Measurements from ENCODE around the gene ATRIP. TPM values are rescaled to one million over a fixed set of nuclear protein-coding genes. Genes with fewer than 3 reads are reported as not detected.

ATRIP gene
- total RNA-seq, 1 donor from 2014 or later: 14.6 TPM

- Mint-ChIP-seq H3K27ac (no peak overlapping the region), H3K9me3 (no peaks in the 10 kb centered on the region), H3K4me3 (no peak overlapping the region), H3K4me1 (peaks cover 13% of the 10 kb centered on the region), H3K27me3 (no peaks in the 10 kb centered on the region), H3K36me3 (ENCODE audit: low read depth) (no peaks in the 10 kb centered on the region)
- intact Hi-C loops (cut with micrococcal nuclease): no loop called here
- ChIA-PET CTCF (interaction anchor here (2.0 to 2.7 kb wide), 2 partner anchors 75 to 111 kb away, joined by 4 to 11 read pairs; no protein-coding TSS in a partner anchor), POLR2A (interaction anchor here (0.7 kb wide), 2 partner anchors 54 to 94 kb away, joined by 5 to 6 read pairs; no protein-coding TSS in a partner anchor)
- no peak for TF ChIP-seq CTCF (IDR thresholded peaks at IDR 0.05)
- DNase-seq: no peak
- no peak for ATAC-seq (ENCODE audit: low read depth)
These were observed 65.0 kb downstream of the ATRIP start for GRCh38 chr3:48511551-48511950.

DNA sequence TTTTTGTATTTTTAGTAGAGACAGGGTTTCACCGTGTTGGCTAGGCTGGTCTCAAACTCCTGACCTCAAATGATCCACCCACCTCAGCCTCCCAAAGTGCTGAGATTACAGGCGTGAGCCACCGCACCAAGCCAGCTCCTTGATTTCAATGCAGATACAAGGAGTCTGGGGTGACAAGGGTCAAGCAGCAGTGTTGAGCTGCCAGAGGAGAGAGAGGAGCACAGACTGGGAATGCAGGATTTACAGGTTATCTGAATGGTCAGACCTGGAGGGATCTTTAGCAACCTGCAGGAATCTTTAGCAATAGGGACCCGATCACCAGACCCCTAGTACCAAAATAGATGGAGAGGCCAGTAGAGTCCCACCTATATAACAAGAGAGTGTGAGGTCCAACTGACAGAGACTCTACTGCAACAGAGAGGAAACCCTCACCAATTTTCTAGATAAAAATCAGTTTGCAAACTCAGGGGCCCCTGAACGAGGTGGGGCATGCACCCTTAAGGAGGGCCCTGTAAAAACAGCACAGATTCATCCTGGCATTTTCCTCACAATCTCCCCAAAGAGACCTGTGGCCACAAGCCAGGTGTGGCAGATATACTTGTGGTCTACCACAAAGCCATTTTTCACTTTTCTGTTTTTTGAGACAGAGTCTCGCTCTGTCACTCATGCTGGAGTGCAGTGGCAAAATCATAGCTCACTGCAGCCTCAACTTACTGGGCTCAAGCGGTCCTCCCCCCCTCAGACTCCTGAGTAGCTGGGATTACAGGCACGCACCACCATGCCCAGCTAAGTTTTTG is 68.1 kb downstream of the ATRIP start:
- Mint-ChIP-seq H3K27ac (no peak overlapping the region), H3K27me3 (no peaks in the 10 kb centered on the region), H3K36me3 (ENCODE audit: low read depth) (no peaks in the 10 kb centered on the region), H3K4me1 (peaks cover 5% of the 10 kb centered on the region), H3K9me3 (no peaks in the 10 kb centered on the region), H3K4me3 (no peak overlapping the region)
- intact Hi-C loops (cut with micrococcal nuclease): no loop called here
- ChIA-PET CTCF (no interaction called here), POLR2A (no interaction called here)
- TF ChIP-seq CTCF (IDR thresholded peaks at IDR 0.05): no peak
- ATAC-seq (ENCODE audit: low read depth): no peak
- DNase-seq: no peak

Other genes with a start within 250 kb of the ATRIP start
- 0.29 TPM in 1 of 2 replicates, not detected in the other for gene CAMP, start 223.2 kb upstream of the ATRIP start, total RNA-seq
- gene ZNF589, start 205.6 kb upstream of the ATRIP start, total RNA-seq: 12.4 and 19.2 TPM in 2 replicates
- 39.0 and 39.1 TPM in 2 replicates for gene NME6, start 145.4 kb upstream of the ATRIP start, total RNA-seq
- not detected in 2 replicates for gene SPINK8, start 113.1 kb upstream of the ATRIP start, total RNA-seq
- not detected in 2 replicates for gene FBXW12, start 74.5 kb upstream of the ATRIP start, total RNA-seq
- gene PLXNB1, start 16.7 kb upstream of the ATRIP start, total RNA-seq: 3.5 and 5.4 TPM in 2 replicates
- 8.7 and 8.8 TPM in 2 replicates for gene CCDC51, start 6.6 kb upstream of the ATRIP start, total RNA-seq
- 216 and 296 TPM in 2 replicates for gene TMA7, start 6.5 kb upstream of the ATRIP start, total RNA-seq
- gene SHISA5, start 57.4 kb downstream of the ATRIP start, total RNA-seq: 95.7 and 108 TPM in 2 replicates
- 2.0 and 3.2 TPM in 2 replicates for gene PFKFB4, start 110.1 kb downstream of the ATRIP start, total RNA-seq
- gene UCN2, start 117.0 kb downstream of the ATRIP start, total RNA-seq: not detected in 2 replicates
- 0.98 and 1.5 TPM in 2 replicates for gene COL7A1, start 148.6 kb downstream of the ATRIP start, total RNA-seq
- 117 and 118 TPM in 2 replicates for gene UQCRC1, start 162.9 kb downstream of the ATRIP start, total RNA-seq
- gene TMEM89, start 175.0 kb downstream of the ATRIP start, total RNA-seq: not detected in 2 replicates
- 12.4 and 21.5 TPM in 2 replicates for gene SLC26A6, start 188.7 kb downstream of the ATRIP start, total RNA-seq
- 1.5 and 2.3 TPM in 2 replicates for gene CELSR3, start 216.1 kb downstream of the ATRIP start, total RNA-seq
- 9.2 and 9.7 TPM in 2 replicates for gene NCKIPSD, start 239.2 kb downstream of the ATRIP start, total RNA-seq